BJ (cell line): ENCODE measurements around the gene WDR7. TPM values are rescaled to one million over a fixed set of nuclear protein-coding genes. Genes with fewer than 3 reads are reported as not detected.

ENCODE experiments used
- CTCF ChIA-PET: fragments of 350-600 bp; formaldehyde crosslinking; extraction: SDS; loops from one replicate; lab custom pipeline; 2021; ENCODE audit warnings: antibody characterized with exemption, inconsistent platforms; lab: Yijun Ruan, JAX
- POLR2A ChIA-PET: fragments of 300-600 bp; sonication (Branson Sonifier 250); formaldehyde crosslinking; extraction: SDS; loops from one replicate; lab custom pipeline; 2021; ENCODE audit warnings: antibody characterized with exemption; lab: Charles Lee
- DNase-seq: peaks from one replicate; pipeline ENCODE4 v3.0.0-alpha.2; 2011; ENCODE audit warnings: low read depth
- H3K27me3 ChIP-seq: 2 replicates; pipeline ENCODE4 v1.6.0; 2011; ENCODE audit warnings: low read length; ENCODE audit not compliant: control insufficient read depth, insufficient read depth
- H3K36me3 ChIP-seq: 2 replicates; pipeline ENCODE4 v1.5.1; 2011; ENCODE audit warnings: low read length; ENCODE audit not compliant: control insufficient read depth, insufficient read depth
- H3K4me3 ChIP-seq: 2 replicates; pipeline ENCODE4 v1.5.1; 2011; ENCODE audit warnings: low read depth, mild to moderate bottlenecking, control low read depth, low read length
- CTCF ChIP-seq: IDR thresholded peaks from 2 replicates; pipeline ENCODE4 v1.5.1; 2011; ENCODE audit warnings: low read depth, mild to moderate bottlenecking, control low read depth, inconsistent platforms, low read length, moderate library complexity; ENCODE audit not compliant: insufficient read depth
- polyA plus RNA-seq: library from polyadenylated mRNA; depleted of rRNA; stranded (reverse); fragments of >200 nt; gene quantifications from 2 replicates; pipeline ENCODE4 v1.2.3, GENCODE V29; 2011

Gene WDR7
- polyA plus RNA-seq, 1 experiment: 9.7 TPM

DNA sequence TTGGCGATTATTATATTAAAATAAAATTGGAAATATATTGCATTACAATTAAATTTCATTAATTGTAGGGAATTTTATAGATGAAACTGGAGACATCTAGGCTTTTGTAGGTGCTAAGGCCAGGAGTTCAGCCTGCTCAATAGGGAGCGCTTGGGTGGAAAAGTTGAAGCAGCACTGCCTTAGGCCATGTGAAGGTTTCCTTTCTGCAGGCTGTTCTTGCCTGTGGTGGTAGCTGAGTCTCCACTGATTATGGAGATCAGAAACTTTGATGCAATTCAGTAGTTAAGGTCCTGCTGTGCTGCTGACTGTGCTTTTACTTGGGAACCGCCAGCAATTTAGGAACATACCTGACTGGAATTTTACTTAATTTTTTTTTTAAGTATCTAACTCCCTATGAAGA, 315.9 kb downstream of the WDR7 start:
- DNase-seq: no peak
- Histone ChIP-seq H3K36me3 (no peaks in the 10 kb centered on the region), H3K27me3 (no peaks in the 10 kb centered on the region), H3K4me3 (no peak overlapping the region)
- no peak for TF ChIP-seq CTCF
- POLR2A ChIA-PET: no interaction called here
- CTCF ChIA-PET: interaction anchor here (0.9 kb wide), 1 partner anchor 13 kb away, joined by 3 read pairs; no protein-coding TSS in a partner anchor

DNA sequence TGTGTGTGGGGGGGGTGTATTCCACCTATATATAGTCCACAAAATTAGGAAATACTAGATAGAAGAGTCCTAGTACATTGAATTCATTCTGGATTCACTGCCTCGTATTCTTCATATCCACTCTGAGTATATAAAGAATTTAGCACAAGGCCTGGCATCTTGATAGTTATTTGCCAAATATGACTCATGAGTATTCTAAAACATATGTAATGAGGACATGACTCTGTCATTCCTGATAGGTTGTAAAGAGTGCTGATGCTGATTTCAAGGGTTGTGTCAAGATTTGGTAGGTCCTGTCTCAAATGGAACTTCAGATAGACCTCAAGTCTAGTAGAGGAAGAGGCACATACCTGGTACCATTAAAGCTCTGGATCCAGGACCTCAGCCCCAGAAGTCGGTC, 322.3 kb downstream of the WDR7 start:
- ChIA-PET POLR2A (no interaction called here), CTCF (no interaction called here)
- Histone ChIP-seq H3K27me3 (no peaks in the 10 kb centered on the region), H3K36me3 (no peaks in the 10 kb centered on the region), H3K4me3 (no peak overlapping the region)
- DNase-seq: no peak
- no peak for TF ChIP-seq CTCF

GRCh38 chr18:56974141-56974540, 323.0 kb downstream of the WDR7 start:
- H3K4me3 ChIP-seq: no peak overlapping the region
- no peaks in the 10 kb centered on the region for H3K27me3 ChIP-seq
- TF ChIP-seq CTCF: no peak
- CTCF ChIA-PET: no interaction called here
- DNase-seq: no peak
- H3K36me3 ChIP-seq: no peaks in the 10 kb centered on the region
- POLR2A ChIA-PET: no interaction called here

- POLR2A ChIA-PET: no interaction called here
- H3K27me3 ChIP-seq: no peaks in the 10 kb centered on the region
- no peak for TF ChIP-seq CTCF
- H3K4me3 ChIP-seq: no peak overlapping the region
- CTCF ChIA-PET: no interaction called here
- DNase-seq: no peak
- H3K36me3 ChIP-seq: no peaks in the 10 kb centered on the region
Measured at GRCh38 chr18:56975276-56975675, 324.1 kb downstream of the WDR7 start.

DNA sequence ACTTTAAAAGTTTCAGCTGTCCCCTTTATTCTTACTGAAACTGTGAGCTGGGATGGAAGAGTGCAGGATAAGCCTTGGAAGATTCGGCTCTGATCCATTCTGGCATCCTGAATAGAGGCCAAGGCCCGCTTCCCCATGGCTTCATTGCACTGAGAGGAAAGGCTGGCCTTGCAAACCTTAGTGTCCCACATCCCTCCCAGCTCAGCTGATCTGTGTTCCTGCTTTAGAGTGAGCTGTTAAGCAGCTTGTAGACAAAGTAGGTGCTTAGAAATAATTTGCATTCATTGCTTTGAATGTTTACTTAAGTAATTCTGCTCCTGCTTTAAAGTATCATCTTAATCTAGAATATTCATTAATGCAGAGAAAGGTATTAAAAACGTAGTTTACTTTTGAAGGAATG, 326.1 kb downstream of the WDR7 start:
- POLR2A ChIA-PET: no interaction called here
- CTCF ChIA-PET: no interaction called here
- Histone ChIP-seq H3K4me3 (no peak overlapping the region), H3K36me3 (no peaks in the 10 kb centered on the region), H3K27me3 (no peaks in the 10 kb centered on the region)
- DNase-seq: no peak
- TF ChIP-seq CTCF: no peak
